Activated T-cell treated with anti-CD3 and anti-CD28 coated beads, Interleukin-2, amount 50 U/mL, for 4 hours (primary cell): ENCODE measurements around the gene TATDN3. TPM values are rescaled to one million over a fixed set of nuclear protein-coding genes. Genes with fewer than 3 reads are reported as not detected.
"Not testable (repeated sequence)": the region's sequence is repeated elsewhere in the genome, so short reads cannot be mapped to it uniquely, and the experiment has no call there.

ENCODE experiments used
- ATAC-seq, 2 donors: fragments of 200-7000 bp; cut with Tn5 transposase; one replicate each; pipeline ENCODE4 v1.10.0; 2021
- DNase-seq: peaks from one replicate; pipeline ENCODE4 v3.0.0-alpha.2; 2020
- H3K27me3 Mint-ChIP-seq: one replicate; pipeline ENCODE4 v1.8.0; 2021; ENCODE audit warnings: low read depth, mixed read lengths
- H3K36me3 Mint-ChIP-seq: one replicate; pipeline ENCODE4 v1.8.0; 2022; ENCODE audit warnings: mixed read lengths; ENCODE audit not compliant: insufficient read depth
- H3K4me1 Mint-ChIP-seq: one replicate; pipeline ENCODE4 v1.8.0; 2021; ENCODE audit warnings: low read depth, mixed read lengths
- H3K4me3 Mint-ChIP-seq: one replicate; pipeline ENCODE4 v1.8.0; 2021; ENCODE audit warnings: mild to moderate bottlenecking, moderate library complexity, mixed read lengths
- H3K9me3 Mint-ChIP-seq: one replicate; pipeline ENCODE4 v1.8.0; 2021; ENCODE audit warnings: mixed read lengths
- total RNA-seq, 3 donors: library from RNA; stranded (reverse); gene quantifications; one replicate each; pipeline ENCODE4 v1.2.1, GENCODE V29; 2021

TATDN3 gene
- total RNA-seq, 3 donors from 2014 or later = 15.5 to 20.1 (median 15.8) TPM

DNA sequence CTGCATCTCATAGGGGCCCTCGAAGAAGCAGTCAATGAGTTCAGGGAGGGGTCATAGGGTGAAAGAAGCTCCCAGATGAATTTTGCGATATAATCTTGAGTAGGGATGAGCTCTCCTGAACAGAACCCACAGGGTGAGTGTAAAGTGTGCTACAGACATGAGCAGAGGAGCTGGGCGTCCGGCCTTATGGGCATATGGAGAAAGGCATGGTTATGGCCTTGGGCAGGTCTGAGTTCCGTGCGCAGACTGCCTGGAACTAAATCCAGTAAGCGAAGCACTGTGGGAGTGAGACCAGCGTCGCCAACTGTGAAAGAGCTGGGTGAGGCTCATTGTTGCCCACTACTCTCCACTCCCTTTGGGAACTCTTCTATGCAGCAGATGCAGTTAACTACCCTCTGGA lies 28.9 kb upstream of the TATDN3 start:
- peaks cover 18% of the 10 kb centered on the region for H3K4me1 Mint-ChIP-seq
- no peak overlapping the region for H3K4me3 Mint-ChIP-seq
- H3K36me3 Mint-ChIP-seq = peaks cover 36% of the 10 kb centered on the region
- H3K27me3 Mint-ChIP-seq = no peaks in the 10 kb centered on the region
- ATAC-seq = no peak
- H3K9me3 Mint-ChIP-seq = peaks cover 13% of the 10 kb centered on the region
- no peak for DNase-seq

DNA sequence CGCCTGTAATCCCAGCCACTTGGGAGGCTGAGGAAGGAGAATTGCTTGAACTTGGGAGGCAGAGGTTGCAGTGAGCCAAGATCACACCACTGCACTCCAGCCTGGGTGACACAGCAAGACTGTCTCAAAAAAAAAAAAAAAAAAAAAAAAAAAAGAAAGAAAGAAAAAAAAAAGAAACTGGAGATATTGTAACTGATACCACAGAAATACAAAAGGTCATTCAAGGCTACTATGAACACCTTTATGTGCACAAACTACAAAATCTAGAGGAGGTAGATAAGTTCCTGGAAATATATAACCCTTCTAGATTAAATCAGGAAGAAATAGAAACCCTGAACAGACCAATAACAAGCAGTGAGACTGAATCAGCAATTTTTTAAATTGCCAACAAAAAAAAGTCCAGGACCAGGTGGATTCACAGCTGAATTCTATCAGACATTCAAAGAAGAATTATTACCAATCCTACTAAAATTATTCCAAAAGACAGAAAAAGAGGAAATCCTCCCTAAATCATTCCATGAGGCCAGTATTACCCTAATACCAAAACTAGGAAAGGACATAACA lies 26.9 kb upstream of the TATDN3 start:
- Mint-ChIP-seq H3K9me3 (peaks cover 27% of the 10 kb centered on the region), H3K4me1 (peaks cover 31% of the 10 kb centered on the region), H3K36me3 (peaks cover 42% of the 10 kb centered on the region)
- not testable (repeated sequence) for DNase-seq, H3K4me3 Mint-ChIP-seq, ATAC-seq, H3K27me3 Mint-ChIP-seq

DNA sequence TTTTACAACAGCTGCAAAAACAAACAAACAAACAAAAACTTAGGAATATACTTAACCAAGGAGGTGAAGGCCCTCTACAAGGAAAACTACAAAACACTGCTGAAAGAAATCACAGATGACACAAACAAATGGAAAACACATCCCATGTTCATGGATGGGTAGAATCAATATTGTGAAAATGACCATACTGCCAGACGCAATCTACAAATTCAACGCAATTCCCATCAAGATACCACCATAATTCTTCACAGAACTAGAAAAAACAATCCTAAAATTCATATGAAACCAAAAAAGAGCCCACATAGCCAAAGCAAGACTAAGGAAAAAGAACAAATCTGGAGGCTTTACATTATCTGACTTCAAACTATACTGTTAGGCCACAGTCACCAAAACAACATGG lies 24.9 kb upstream of the TATDN3 start:
- DNase-seq, ATAC-seq: not testable (repeated sequence)
- H3K4me1 Mint-ChIP-seq = peaks cover 39% of the 10 kb centered on the region

DNA sequence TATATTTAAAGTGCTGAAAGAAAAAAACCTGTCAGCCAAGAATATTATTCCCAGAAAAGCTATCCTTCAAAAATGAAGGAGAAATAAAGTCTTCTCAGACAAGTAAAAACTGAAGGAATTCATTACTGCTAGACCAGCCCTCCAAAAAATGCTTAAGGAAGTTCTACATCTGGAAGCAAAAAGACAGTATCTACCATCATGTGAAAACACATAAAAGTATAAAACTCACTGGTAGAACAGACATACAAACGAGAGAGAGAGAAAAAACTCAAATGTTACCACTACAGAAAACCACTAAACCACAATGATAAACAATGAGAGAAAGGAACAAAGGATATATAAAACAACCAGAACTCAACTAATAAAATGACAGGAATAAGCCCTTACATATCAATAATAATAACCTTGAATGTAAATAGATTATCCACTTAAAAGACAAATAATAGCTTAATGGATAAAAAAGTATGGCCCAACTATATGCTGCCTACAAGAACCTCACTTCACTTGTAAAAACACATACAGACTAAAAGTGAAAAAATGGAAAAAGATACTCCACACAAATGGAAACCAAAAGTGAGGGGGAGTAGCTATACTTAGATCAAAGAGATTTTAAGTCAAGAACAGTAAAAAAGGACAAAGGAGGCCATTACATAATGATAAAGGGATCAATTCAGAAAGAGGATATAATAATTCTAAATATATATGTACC lies 22.1 kb upstream of the TATDN3 start:
- Mint-ChIP-seq H3K36me3 (peaks cover 62% of the 10 kb centered on the region), H3K9me3 (peaks cover 38% of the 10 kb centered on the region), H3K27me3 (no peaks in the 10 kb centered on the region), H3K4me1 (peaks cover 42% of the 10 kb centered on the region), H3K4me3 (no peak overlapping the region)
- ATAC-seq (peak; percentile 69 to 90), DNase-seq (no peak)

More for the DNA sequence above, 24.9 kb upstream of the TATDN3 start:
- Mint-ChIP-seq H3K9me3 (peaks cover 34% of the 10 kb centered on the region), H3K36me3 (peaks cover 54% of the 10 kb centered on the region)
- H3K27me3 Mint-ChIP-seq, H3K4me3 Mint-ChIP-seq: not testable (repeated sequence)

DNA sequence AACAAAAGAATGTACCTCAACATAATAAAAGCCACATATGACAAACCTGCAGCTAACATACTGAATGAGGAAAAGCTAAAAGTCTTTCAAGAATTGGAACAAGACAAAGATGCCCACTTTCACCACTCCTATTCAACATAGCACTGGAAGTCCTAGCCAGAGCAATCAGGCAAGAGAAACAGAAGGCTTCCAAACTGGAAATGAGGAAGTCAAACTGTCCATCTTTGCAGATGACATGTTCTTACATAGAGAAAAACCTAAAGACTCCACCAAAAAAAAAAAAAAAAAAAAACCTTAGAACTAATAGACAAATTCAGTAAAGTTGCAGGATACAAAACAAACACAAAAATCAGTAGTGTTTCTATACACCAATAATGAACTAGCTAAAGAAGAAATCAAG lies 20.4 kb upstream of the TATDN3 start:
- Mint-ChIP-seq H3K36me3 (peaks cover 56% of the 10 kb centered on the region), H3K9me3 (peaks cover 38% of the 10 kb centered on the region), H3K4me3 (no peak overlapping the region), H3K27me3 (no peaks in the 10 kb centered on the region), H3K4me1 (peaks cover 39% of the 10 kb centered on the region)
- no peak for DNase-seq
- ATAC-seq = no peak

DNA sequence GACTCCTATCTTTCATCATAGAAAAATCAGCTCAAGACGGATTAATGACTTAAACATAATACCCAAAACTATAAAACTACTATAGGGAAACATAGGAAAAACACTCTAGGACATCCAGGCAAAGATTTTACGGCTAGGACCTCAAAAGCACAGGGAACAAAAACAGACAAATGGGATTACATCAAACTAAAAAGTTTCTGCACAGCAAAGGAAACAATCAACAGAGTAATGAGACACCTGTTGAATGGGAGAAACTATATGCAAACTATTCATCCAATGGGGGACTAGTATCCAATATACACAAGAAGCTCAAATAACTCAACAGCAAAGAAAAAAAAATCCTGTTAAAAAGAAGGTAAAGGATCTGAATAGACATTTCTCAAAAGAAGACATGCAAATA lies 18.7 kb upstream of the TATDN3 start:
- H3K36me3 Mint-ChIP-seq = peaks cover 50% of the 10 kb centered on the region
- no peaks in the 10 kb centered on the region for H3K27me3 Mint-ChIP-seq
- H3K9me3 Mint-ChIP-seq = peaks cover 24% of the 10 kb centered on the region
- H3K4me1 Mint-ChIP-seq = peaks cover 39% of the 10 kb centered on the region
- no peak overlapping the region for H3K4me3 Mint-ChIP-seq
- no peak for DNase-seq
- ATAC-seq = no peak

DNA sequence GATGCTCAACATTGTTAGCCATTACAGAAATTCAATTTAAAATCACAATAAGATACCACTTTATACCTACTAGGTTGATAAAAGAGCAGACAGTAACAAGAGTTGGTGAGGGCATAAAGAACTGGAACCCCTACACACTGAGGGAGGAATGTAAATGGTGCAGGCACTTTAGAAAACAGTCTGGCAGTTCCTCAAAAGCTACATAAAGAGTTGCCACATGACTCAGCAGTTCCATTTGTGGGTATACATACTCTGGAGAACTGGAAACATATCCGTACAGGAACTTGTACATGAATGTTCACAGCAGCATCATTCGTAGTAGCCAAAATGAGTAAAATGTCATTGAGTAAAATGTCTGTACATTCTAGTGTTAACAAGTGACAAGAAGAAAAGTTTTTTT lies 17.1 kb upstream of the TATDN3 start:
- Mint-ChIP-seq H3K4me1 (peaks cover 28% of the 10 kb centered on the region), H3K27me3 (no peaks in the 10 kb centered on the region), H3K4me3 (no peak overlapping the region), H3K9me3 (peaks cover 11% of the 10 kb centered on the region), H3K36me3 (peaks cover 42% of the 10 kb centered on the region)
- ATAC-seq = no peak
- no peak for DNase-seq

DNA sequence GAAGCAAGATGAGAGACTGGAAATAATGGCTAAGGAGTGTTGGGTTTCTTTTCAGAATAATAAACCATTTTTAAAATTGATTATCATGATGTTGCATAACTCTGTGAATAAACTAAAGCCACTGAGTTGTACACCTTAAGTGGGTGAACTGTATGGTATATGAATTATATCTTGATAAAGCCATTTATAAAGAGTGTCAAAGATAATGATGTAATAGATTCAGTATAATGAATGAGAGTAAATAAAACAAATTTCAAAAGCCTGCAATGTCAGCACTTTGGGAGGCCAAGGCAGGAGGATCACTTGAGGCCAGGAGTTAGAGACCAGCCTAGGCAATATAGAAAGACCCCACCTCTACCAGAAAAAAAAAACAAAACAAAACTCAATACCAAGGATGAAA lies 16.5 kb upstream of the TATDN3 start:
- Mint-ChIP-seq H3K4me3 (no peak overlapping the region), H3K36me3 (peaks cover 39% of the 10 kb centered on the region), H3K9me3 (peaks cover 6% of the 10 kb centered on the region), H3K4me1 (peaks cover 21% of the 10 kb centered on the region), H3K27me3 (no peaks in the 10 kb centered on the region)
- no peak for ATAC-seq
- no peak for DNase-seq

DNA sequence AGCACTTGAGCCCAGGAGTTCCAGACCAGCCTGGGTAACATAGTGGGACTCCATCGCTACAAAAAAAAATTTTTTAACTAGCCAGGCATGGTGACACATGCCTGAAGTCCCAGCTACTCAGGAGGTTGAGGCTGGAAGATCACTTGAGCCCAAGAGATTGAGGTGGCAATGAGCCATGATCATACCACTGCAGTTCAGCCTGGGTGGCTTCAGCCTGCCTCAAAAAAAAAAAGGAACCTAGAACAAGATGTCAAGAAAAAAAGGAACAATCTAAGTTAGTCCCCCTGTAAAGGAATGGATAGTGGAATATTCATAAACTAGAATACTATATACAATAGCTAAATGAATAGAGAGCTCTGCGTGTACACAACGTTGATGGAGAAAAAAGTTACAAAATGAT lies 14.5 kb upstream of the TATDN3 start:
- Mint-ChIP-seq H3K27me3 (no peaks in the 10 kb centered on the region), H3K4me3 (no peak overlapping the region), H3K36me3 (peaks cover 28% of the 10 kb centered on the region), H3K9me3 (peaks cover under 1% of the 10 kb centered on the region), H3K4me1 (peaks cover 16% of the 10 kb centered on the region)
- no peak for DNase-seq
- ATAC-seq = no peak

DNA sequence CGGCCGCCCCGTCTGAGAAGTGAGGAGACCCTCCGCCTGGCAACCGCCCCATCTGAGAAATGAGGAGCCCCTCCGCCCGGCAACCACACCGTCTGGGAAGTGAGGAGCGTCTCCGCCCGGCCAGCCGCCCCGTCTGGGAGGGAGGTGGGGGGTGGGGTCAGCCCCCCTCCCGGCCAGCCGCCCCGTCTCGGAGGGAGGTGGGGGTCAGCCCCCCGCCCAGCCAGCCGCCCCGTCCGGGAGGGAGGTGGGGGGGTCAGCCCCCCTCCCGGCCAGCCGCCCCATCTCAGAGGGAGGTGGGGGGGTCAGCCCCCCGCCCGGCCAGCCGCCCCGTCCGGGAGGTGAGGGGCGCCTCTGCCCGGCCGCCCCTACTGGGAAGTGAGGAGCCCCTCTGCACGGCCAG lies 12.6 kb upstream of the TATDN3 start:
- H3K4me1 Mint-ChIP-seq, H3K9me3 Mint-ChIP-seq, ATAC-seq, DNase-seq, H3K4me3 Mint-ChIP-seq, H3K27me3 Mint-ChIP-seq: not testable (repeated sequence)
- H3K36me3 Mint-ChIP-seq = peaks cover 29% of the 10 kb centered on the region

DNA sequence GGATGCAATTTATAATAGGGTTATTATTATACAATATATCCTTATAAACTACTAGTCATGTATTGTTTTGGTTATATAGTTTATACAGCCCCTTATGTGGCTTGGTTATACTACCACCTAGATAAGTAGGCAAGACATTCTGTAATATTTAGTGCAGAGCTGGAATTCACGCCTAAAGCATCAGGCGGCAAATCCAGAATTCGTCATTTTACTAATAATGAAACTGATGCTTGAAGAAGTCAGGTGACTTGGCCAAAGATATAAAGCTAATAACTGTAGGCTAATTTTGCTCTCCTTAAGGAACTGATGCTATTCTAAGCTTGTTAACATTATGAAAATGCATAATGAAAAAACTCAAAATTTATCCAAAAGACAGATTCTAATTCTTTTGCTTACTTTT lies 10.9 kb upstream of the TATDN3 start:
- Mint-ChIP-seq H3K27me3 (no peaks in the 10 kb centered on the region), H3K4me1 (peaks cover 5% of the 10 kb centered on the region), H3K4me3 (no peak overlapping the region), H3K9me3 (no peaks in the 10 kb centered on the region), H3K36me3 (peaks cover 26% of the 10 kb centered on the region)
- no peak for DNase-seq
- no peak for ATAC-seq

DNA sequence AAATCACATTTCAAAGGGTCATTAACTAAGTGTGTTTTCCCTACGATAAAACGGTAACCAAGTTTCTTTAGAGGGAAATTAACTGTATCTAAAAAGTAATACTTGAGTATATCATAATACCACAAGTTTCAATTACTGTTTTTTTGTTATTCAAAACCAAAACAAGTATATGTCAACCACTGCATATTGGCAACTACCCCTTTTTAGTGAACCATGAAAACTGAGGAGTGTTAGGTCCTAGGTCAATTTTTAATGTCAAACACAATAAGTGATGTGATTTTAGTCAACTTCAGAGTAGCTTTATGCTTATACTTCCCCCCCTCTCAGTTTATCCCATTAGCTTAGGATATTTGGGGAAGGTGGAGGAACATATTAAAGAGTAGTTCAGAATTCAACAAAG lies 10.5 kb upstream of the TATDN3 start:
- H3K27me3 Mint-ChIP-seq = no peaks in the 10 kb centered on the region
- H3K4me1 Mint-ChIP-seq = peaks cover 5% of the 10 kb centered on the region
- DNase-seq (no peak), ATAC-seq (no peak)
- no peak overlapping the region for H3K4me3 Mint-ChIP-seq
- H3K36me3 Mint-ChIP-seq = peaks cover 28% of the 10 kb centered on the region
- H3K9me3 Mint-ChIP-seq = no peaks in the 10 kb centered on the region

DNA sequence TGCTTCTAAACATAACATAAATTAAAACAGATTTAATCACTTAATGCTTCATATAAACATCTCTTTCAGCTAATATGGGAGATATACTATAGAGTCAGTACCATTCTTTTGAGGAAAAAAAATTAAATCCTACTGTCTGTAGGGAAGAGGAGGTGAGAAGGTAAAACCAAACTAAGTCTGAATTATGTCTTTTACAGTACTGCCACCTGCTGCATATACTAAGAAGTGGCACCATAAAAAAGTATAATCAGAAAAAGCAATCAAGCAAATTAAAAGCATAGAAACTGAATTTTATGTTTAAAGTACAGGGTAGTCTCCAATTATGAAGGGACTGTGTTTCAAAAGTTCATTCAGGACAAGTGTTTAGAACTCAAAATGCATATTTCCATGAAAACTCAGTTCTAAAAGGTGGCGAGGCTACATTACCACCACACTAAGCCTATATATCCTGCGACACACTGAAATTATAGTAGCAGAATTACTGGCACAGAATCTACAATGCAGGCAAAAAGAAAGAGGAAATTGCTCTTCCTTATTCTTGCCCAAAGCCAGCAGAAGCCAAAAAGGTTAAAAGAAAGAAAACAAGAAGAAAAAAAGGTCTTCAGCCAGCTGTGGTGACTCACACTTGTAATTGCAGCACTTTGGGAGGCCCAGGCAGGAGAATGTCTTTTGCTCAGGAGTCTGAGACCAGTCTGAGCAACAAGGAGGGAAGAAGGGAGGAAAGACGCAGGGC lies 9.1 kb upstream of the TATDN3 start:
- Mint-ChIP-seq H3K4me1 (peaks cover 5% of the 10 kb centered on the region), H3K9me3 (no peaks in the 10 kb centered on the region), H3K36me3 (peaks cover 26% of the 10 kb centered on the region), H3K4me3 (no peak overlapping the region), H3K27me3 (no peaks in the 10 kb centered on the region)
- DNase-seq = no peak
- ATAC-seq = peak; percentile 30 to 66

DNA sequence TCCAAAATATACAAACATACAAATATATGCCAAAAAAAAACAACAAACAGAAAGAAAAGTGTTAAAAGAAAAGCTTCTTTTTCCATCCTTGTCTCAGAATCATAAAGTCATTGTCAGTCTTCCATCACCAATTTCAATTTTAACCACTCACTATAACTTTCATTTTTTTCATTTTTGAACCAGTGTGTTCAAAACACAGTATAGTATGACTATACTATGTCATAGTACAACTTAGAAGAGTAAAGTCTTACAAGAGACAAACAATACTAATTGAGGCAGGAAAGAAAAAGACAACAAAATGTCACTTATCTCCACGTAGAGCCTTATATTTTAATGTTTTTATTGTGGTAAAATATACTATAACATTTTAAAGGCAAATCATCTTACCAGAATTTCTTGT lies 7.7 kb upstream of the TATDN3 start:
- peaks cover 7% of the 10 kb centered on the region for H3K4me1 Mint-ChIP-seq
- H3K36me3 Mint-ChIP-seq = peaks cover 22% of the 10 kb centered on the region
- H3K9me3 Mint-ChIP-seq = no peaks in the 10 kb centered on the region
- no peaks in the 10 kb centered on the region for H3K27me3 Mint-ChIP-seq
- ATAC-seq (no peak), DNase-seq (no peak)
- H3K4me3 Mint-ChIP-seq = no peak overlapping the region

DNA sequence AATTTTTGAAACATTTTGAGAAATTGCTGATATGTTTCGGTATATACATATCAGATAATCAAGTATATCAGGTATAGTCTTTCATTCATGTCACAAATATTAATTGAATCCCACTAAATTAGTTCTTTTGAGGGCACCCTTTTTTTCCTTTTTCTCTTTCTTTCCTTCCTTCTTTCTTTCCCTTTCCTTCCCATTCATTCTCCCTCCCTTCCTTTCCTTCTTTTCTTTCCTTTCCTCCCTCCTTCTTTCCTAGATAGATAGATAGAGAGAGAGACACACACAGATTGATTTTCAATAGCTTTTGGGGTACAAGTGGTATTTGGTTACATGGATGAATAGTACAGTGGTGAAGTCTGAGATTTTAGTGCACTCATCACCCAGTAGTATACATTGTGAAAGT lies 5.8 kb upstream of the TATDN3 start:
- no peaks in the 10 kb centered on the region for H3K27me3 Mint-ChIP-seq
- H3K36me3 Mint-ChIP-seq = peaks cover 22% of the 10 kb centered on the region
- H3K9me3 Mint-ChIP-seq = no peaks in the 10 kb centered on the region
- ATAC-seq = no peak
- no peak for DNase-seq
- H3K4me3 Mint-ChIP-seq = no peak overlapping the region
- peaks cover 16% of the 10 kb centered on the region for H3K4me1 Mint-ChIP-seq
